ENCODE measurements around the gene RBMX.

Gene RBMX

GRCh38 chrX:136835761-136836160 is 44.8 kb downstream of the RBMX start:
- no peak for DNase-seq (ENCODE audit: low read depth, low spot score)

GRCh38 chrX:136829413-136829812 is 51.1 kb downstream of the RBMX start:
- no peak for DNase-seq (ENCODE audit: low read depth, low spot score)

GRCh38 chrX:136828830-136829229 is 51.7 kb downstream of the RBMX start:
- DNase-seq (ENCODE audit: low read depth, low spot score): no peak

- DNase-seq (ENCODE audit: low read depth, low spot score): no peak
These were observed 53.5 kb downstream of the RBMX start for GRCh38 chrX:136827026-136827425.

- DNase-seq (ENCODE audit: low read depth, low spot score): no peak
These were observed 54.8 kb downstream of the RBMX start for GRCh38 chrX:136825771-136826170.
